K562 (cell line): ENCODE measurements around the gene SNRPD2. TPM values are rescaled to one million over a fixed set of nuclear protein-coding genes. Genes with fewer than 3 reads are reported as not detected.

Experiments used
- CBFA2T2 ChIP-seq: fragments of 450-650 bp; conservative IDR thresholded peaks from 2 replicates; pipeline ENCODE4 v1.6.1; 2017; ENCODE audit warnings: mild to moderate bottlenecking
- CHD1 ChIP-seq: fragments of 200-600 bp; sonication (generic); IDR thresholded peaks from one replicate; pipeline ENCODE4 v1.6.1; 2012; ENCODE audit warnings: mild to moderate bottlenecking, moderate library complexity, low read length, inconsistent platforms
- CSDE1 ChIP-seq, 2 experiments: fragments of 450-650 bp; IDR thresholded peaks; 2 replicates each; pipeline ENCODE4 v1.6.1; 2016; ENCODE audit warnings: mild to moderate bottlenecking in 1 of 2
- DNMT1 ChIP-seq: fragments of 450-650 bp; IDR thresholded peaks from 2 replicates; pipeline ENCODE4 v1.6.1; 2016; ENCODE audit warnings: antibody characterized with exemption, mild to moderate bottlenecking
- ELF1 ChIP-seq: fragments of 200-800 bp; sonication (Bioruptor generic); IDR thresholded peaks from 2 replicates; pipeline ENCODE4 v1.6.1; 2016; ENCODE audit warnings: missing genetic modification characterization, missing compliant biosample characterization
- ELK1 ChIP-seq: sonication (generic); formaldehyde crosslinking; IDR thresholded peaks from 2 replicates; pipeline ENCODE4 v1.8.1; 2022; ENCODE audit warnings: missing genetic modification reagents
- EP300 ChIP-seq: IDR thresholded peaks from 2 replicates; pipeline ENCODE4 v1.6.1; 2012; ENCODE audit warnings: low read length, improper control_type of control experiment
- GATA2 ChIP-seq: sonication (generic); formaldehyde crosslinking; IDR thresholded peaks from 2 replicates; pipeline ENCODE4 v1.4.0; 2020; ENCODE audit warnings: mild to moderate bottlenecking, missing genetic modification reagents
- HCFC1 ChIP-seq: IDR thresholded peaks from 2 replicates; pipeline ENCODE4 v1.6.1; 2012; ENCODE audit warnings: low read depth, low read length, improper control_type of control experiment
- HMGN3 ChIP-seq: IDR thresholded peaks from 2 replicates; pipeline ENCODE4 v1.6.1; 2011; ENCODE audit warnings: borderline replicate concordance, low read depth, mild to moderate bottlenecking, mixed read lengths, low read length; ENCODE audit not compliant: insufficient read length; ENCODE audit errors: extremely low read depth
- HOXB6 ChIP-seq: fragments of 250-450 bp; sonication (Bioruptor Pico); IDR thresholded peaks from 2 replicates; pipeline ENCODE4 v1.5.1; 2022; ENCODE audit warnings: mild to moderate bottlenecking, borderline replicate concordance
- KDM1A ChIP-seq, 2 experiments: fragments of 450-650 bp; IDR thresholded peaks; 2 replicates each; pipeline ENCODE4 v1.6.1; 2016; ENCODE audit warnings: mild to moderate bottlenecking in 2 of 2
- KDM4B ChIP-seq, 2 experiments: fragments of 450-650 bp in 1 of 2; sonication (generic) in 1 of 2; IDR thresholded peaks; 2 replicates each; pipeline ENCODE4 v1.6.1; 2016 to 2017; ENCODE audit warnings: borderline replicate concordance in 2 of 2, antibody characterized with exemption in 1 of 2, low read depth in 1 of 2, mild to moderate bottlenecking in 1 of 2
- MTA2 ChIP-seq: fragments of 450-650 bp; IDR thresholded peaks from 2 replicates; pipeline ENCODE4 v1.6.1; 2016; ENCODE audit warnings: low read depth
- NCOA6 ChIP-seq: fragments of 450-650 bp; IDR thresholded peaks from 2 replicates; pipeline ENCODE4 v1.6.1; 2017; ENCODE audit warnings: mild to moderate bottlenecking
- POLR2H ChIP-seq: IDR thresholded peaks from 2 replicates; pipeline ENCODE4 v1.6.1; 2016; ENCODE audit warnings: missing genetic modification characterization, low read depth, mild to moderate bottlenecking, control low read depth, missing compliant biosample characterization, moderate library complexity
- RNF2 ChIP-seq: sonication (generic); IDR thresholded peaks from 2 replicates; pipeline ENCODE4 v1.6.1; 2016
- ZFP1 ChIP-seq: fragments of 450-650 bp; formaldehyde crosslinking; IDR thresholded peaks from 2 replicates; pipeline ENCODE4 v1.4.0; 2020; ENCODE audit warnings: mild to moderate bottlenecking, mixed read lengths
- ZFX ChIP-seq: sonication (generic); formaldehyde crosslinking; IDR thresholded peaks from 2 replicates; pipeline ENCODE4 v1.8.0; 2022; ENCODE audit warnings: mild to moderate bottlenecking, missing genetic modification reagents, moderate library complexity
- ZNF232 ChIP-seq: sonication (generic); formaldehyde crosslinking; IDR thresholded peaks from 2 replicates; pipeline ENCODE4 v1.8.0; 2022; ENCODE audit warnings: mild to moderate bottlenecking, missing genetic modification reagents
- polyA plus RNA-seq, 8 experiments: library from polyadenylated mRNA; depleted of rRNA in 4 of 8; stranded (reverse) in 5 of 8; unstranded in 3 of 8; fragments of >200 nt; fragmentation: Nextera tagmentation in 2 of 8; fragmentation: Illumina TruSeq in 1 of 8; extraction: Ambion mirVana in 2 of 8; extraction: Trizol in 1 of 8; gene quantifications; 2 replicates each; pipeline versions ENCODE4 v1.2.1 to v1.2.3, GENCODE V29; 2011 to 2014; ENCODE audit warnings: inconsistent platforms in 1 of 8, missing spikeins in 1 of 8
- total RNA-seq, 7 experiments: library from RNA; depleted of rRNA in 6 of 7; stranded (reverse); fragments of >200 nt in 6 of 7; fragmentation: Illumina TruSeq in 2 of 7; extraction: Trizol in 2 of 7; gene quantifications; 2 replicates each; pipeline versions ENCODE4 v1.2.1 to v1.2.3, GENCODE V29; 2011 to 2021; ENCODE audit warnings: low replicate concordance in 1 of 7
- TF ChIP-seq, protein P1 (sequence below): sonication (generic); formaldehyde crosslinking; IDR thresholded peaks from 2 replicates; pipeline ENCODE4 v1.8.1; 2023; ENCODE audit warnings: missing genetic modification reagents, mild to moderate bottlenecking, borderline replicate concordance
- TF ChIP-seq, protein P2 (sequence below): fragments of 250-450 bp; sonication (Bioruptor Pico); IDR thresholded peaks from 2 replicates; pipeline ENCODE4 v1.4.0; 2020; ENCODE audit warnings: mild to moderate bottlenecking, moderate library complexity

SNRPD2 gene
- total and polyA plus RNA-seq, 9 of the 15 experiments (the other 6 are each of a cell fraction or from before 2014, with no cell fraction given) = 728 to 4,411 (median 1,029) TPM

- no peak for TF ChIP-seq ZNF232 (CRISPR knock-in tag)
- TF ChIP-seq, protein P1, sequence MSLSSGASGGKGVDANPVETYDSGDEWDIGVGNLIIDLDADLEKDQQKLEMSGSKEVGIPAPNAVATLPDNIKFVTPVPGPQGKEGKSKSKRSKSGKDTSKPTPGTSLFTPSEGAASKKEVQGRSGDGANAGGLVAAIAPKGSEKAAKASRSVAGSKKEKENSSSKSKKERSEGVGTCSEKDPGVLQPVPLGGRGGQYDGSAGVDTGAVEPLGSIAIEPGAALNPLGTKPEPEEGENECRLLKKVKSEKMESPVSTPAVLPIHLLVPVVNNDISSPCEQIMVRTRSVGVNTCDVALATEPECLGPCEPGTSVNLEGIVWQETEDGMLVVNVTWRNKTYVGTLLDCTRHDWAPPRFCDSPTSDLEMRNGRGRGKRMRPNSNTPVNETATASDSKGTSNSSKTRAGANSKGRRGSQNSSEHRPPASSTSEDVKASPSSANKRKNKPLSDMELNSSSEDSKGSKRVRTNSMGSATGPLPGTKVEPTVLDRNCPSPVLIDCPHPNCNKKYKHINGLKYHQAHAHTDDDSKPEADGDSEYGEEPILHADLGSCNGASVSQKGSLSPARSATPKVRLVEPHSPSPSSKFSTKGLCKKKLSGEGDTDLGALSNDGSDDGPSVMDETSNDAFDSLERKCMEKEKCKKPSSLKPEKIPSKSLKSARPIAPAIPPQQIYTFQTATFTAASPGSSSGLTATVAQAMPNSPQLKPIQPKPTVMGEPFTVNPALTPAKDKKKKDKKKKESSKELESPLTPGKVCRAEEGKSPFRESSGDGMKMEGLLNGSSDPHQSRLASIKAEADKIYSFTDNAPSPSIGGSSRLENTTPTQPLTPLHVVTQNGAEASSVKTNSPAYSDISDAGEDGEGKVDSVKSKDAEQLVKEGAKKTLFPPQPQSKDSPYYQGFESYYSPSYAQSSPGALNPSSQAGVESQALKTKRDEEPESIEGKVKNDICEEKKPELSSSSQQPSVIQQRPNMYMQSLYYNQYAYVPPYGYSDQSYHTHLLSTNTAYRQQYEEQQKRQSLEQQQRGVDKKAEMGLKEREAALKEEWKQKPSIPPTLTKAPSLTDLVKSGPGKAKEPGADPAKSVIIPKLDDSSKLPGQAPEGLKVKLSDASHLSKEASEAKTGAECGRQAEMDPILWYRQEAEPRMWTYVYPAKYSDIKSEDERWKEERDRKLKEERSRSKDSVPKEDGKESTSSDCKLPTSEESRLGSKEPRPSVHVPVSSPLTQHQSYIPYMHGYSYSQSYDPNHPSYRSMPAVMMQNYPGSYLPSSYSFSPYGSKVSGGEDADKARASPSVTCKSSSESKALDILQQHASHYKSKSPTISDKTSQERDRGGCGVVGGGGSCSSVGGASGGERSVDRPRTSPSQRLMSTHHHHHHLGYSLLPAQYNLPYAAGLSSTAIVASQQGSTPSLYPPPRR (CRISPR knock-in tag) = no peak
- no peak for TF ChIP-seq CHD1
- no peak for TF ChIP-seq KDM4B (IDR thresholded peaks at IDR 0.05; ENCODE audit: borderline replicate concordance in 2 of 2, low read depth in 1 of 2)
- no peak for TF ChIP-seq ELK1 (CRISPR knock-in tag)
- TF ChIP-seq, protein P2, sequence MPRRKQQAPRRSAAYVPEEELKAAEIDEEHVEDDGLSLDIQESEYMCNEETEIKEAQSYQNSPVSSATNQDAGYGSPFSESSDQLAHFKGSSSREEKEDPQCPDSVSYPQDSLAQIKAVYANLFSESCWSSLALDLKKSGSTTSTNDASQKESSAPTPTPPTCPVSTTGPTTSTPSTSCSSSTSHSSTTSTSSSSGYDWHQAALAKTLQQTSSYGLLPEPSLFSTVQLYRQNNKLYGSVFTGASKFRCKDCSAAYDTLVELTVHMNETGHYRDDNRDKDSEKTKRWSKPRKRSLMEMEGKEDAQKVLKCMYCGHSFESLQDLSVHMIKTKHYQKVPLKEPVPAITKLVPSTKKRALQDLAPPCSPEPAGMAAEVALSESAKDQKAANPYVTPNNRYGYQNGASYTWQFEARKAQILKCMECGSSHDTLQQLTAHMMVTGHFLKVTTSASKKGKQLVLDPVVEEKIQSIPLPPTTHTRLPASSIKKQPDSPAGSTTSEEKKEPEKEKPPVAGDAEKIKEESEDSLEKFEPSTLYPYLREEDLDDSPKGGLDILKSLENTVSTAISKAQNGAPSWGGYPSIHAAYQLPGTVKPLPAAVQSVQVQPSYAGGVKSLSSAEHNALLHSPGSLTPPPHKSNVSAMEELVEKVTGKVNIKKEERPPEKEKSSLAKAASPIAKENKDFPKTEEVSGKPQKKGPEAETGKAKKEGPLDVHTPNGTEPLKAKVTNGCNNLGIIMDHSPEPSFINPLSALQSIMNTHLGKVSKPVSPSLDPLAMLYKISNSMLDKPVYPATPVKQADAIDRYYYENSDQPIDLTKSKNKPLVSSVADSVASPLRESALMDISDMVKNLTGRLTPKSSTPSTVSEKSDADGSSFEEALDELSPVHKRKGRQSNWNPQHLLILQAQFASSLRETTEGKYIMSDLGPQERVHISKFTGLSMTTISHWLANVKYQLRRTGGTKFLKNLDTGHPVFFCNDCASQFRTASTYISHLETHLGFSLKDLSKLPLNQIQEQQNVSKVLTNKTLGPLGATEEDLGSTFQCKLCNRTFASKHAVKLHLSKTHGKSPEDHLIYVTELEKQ (CRISPR knock-in tag) = no peak
- no peak for TF ChIP-seq HCFC1
- TF ChIP-seq CSDE1 (IDR thresholded peaks at IDR 0.05) = peak in 1 of 2 experiments; percentile 93; a peak in 2 of 4 replicates
- TF ChIP-seq POLR2H (tag) = no peak
- no peak for TF ChIP-seq GATA2 (CRISPR knock-in tag)
- TF ChIP-seq NCOA6 = no peak
- no peak for TF ChIP-seq CBFA2T2
- TF ChIP-seq EP300 = no peak
- peak; percentile 91 to 96 for TF ChIP-seq KDM1A (IDR thresholded peaks at IDR 0.05)
- 0 out of 2 replicates have a peak, but pooled peaks have one; percentile 6 for TF ChIP-seq ZFX (CRISPR knock-in tag)
- TF ChIP-seq HMGN3 = no peak
- no peak for TF ChIP-seq DNMT1
- TF ChIP-seq MTA2 = no peak
- no peak for TF ChIP-seq ELF1 (tag)
- TF ChIP-seq HOXB6 (CRISPR knock-in tag) = no peak
- TF ChIP-seq ZFP1 (CRISPR knock-in tag) = no peak
- no peak for TF ChIP-seq RNF2
These were observed 46.6 kb downstream of the SNRPD2 start (continued) for GRCh38 chr19:45645068-45645630.
